Measurements from ENCODE around the gene ZHX3. TPM values are rescaled to one million over a fixed set of nuclear protein-coding genes. Genes with fewer than 3 reads are reported as not detected.

Gene ZHX3
- total and polyA plus RNA-seq, 9 of the 15 experiments (the other 6 are each of a cell fraction or from before 2014, with no cell fraction given) = 0.80 to 14.6 (median 4.9) TPM

DNA sequence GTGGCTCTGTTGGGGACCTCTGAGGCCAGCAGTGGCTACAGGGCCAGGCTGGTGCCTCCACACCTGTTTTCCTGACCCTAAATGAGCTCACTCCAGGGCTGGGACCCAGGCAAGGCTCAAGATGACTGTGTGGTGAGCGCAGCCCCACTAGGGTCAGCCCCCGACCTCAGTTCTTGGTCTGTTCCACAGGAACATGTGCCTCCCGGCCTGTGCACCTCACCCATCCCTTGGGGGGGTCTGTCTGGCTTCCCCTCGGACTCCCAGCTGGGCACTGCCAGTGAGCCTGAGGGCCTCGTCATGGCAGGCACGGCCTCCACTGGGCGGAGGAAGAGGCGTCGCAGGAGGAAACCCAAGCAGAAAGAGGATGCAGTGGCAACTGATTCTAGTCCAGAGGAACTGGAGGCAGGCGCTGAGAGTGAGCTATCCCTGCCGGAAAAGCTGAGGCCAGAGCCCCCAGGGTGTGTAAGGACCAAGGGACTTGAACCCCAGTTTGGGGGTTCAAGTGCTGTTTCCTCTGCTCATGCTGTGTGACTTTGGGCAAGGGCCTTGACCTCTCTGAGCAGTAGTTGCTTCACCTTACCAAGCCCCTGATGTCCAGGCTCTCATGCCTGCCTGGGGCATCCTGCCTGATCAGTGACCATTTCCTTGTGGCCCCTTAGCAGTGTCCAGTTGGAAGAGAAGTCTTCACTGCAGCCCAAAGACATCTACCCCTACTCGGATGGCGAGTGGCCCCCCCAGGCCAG, 31.1 kb upstream of the ZHX3 start:
- Histone ChIP-seq H3K9me3 (replicated peaks; ENCODE audit: control insufficient read depth, insufficient read depth, low read depth, low read length) (no peaks in the 10 kb centered on the region), H3K79me2 (ENCODE audit: control insufficient read depth, insufficient read depth, low read length) (no peaks in the 10 kb centered on the region), H3K36me3 (ENCODE audit: control insufficient read depth, insufficient read depth, low read length) (0 out of 3 replicates have a peak, but pooled peaks cover 2% of the 10 kb centered on the region), H3K27me3 (ENCODE audit: control insufficient read depth in 2 of 2, insufficient read depth in 2 of 2, low read length in 2 of 2) (no peaks in the 10 kb centered on the region), H3K4me1 (replicated peaks in 1 of 2; ENCODE audit: control insufficient read depth in 2 of 2, insufficient read depth in 2 of 2, low read length in 2 of 2) (peaks cover 0 to 12% of the 10 kb centered on the region in 2 experiments; a peak in 1 of 5 replicates), H2AFZ (ENCODE audit: low read depth, low read length) (no peak overlapping the region), H3K4me3 (no peak overlapping the region), H3K4me2 (ENCODE audit: insufficient read depth, low read length) (no peak overlapping the region), H4K20me1 (replicated peaks; ENCODE audit: control insufficient read depth, insufficient read depth, low read length) (no peaks in the 10 kb centered on the region; the same call in 1 of the 2 replicates), H3K9me1 (ENCODE audit: control insufficient read depth, insufficient read depth, low read length) (no peaks in the 10 kb centered on the region), H3K9ac (ENCODE audit: insufficient read depth in 1 of 2, low read depth in 2 of 2, low read length in 2 of 2) (no peak overlapping the region), H3K27ac (ENCODE audit: extremely low read depth, low read depth, low read length) (no peak overlapping the region)
- FAIRE-seq (no peak), DNase-seq (ENCODE audit: extremely low read depth in 1 of 4, low spot score in 3 of 4) (no peak), ATAC-seq (no peak)
- intact Hi-C loops (cut with micrococcal nuclease) = loop anchor here (10.0 kb wide), 1 partner anchor 266 kb away; the partner anchor contains the start of gene CHD6
- WGBS (ENCODE audit: insufficient coverage, low coverage, missing lambda C conversion rate) = 63% methylated on average over 12 of the region's 13 CpGs
- no peak for TF ChIP-seq SMAD3 (CRISPR knock-in tag; conservative IDR thresholded peaks at IDR 0.05)
- TF ChIP-seq FOXK2 (conservative IDR thresholded peaks at IDR 0.05 in 1 of 2, IDR thresholded peaks at IDR 0.05 in 1 of 2; ENCODE audit: low read depth in 2 of 2) = no peak
- TF ChIP-seq RBM25 (IDR thresholded peaks at IDR 0.05; ENCODE audit: low read depth, low read length, severe bottlenecking) = peak; percentile 85
- no peak for TF ChIP-seq MTA3 (IDR thresholded peaks at IDR 0.05; ENCODE audit: borderline replicate concordance)
- TF ChIP-seq, protein P1, sequence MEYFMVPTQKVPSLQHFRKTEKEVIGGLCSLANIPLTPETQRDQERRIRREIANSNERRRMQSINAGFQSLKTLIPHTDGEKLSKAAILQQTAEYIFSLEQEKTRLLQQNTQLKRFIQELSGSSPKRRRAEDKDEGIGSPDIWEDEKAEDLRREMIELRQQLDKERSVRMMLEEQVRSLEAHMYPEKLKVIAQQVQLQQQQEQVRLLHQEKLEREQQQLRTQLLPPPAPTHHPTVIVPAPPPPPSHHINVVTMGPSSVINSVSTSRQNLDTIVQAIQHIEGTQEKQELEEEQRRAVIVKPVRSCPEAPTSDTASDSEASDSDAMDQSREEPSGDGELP (CRISPR knock-in tag; IDR thresholded peaks at IDR 0.05; ENCODE audit: borderline replicate concordance) = no peak
- no peak for TF ChIP-seq XRCC3 (IDR thresholded peaks at IDR 0.05)
- TF ChIP-seq BCOR (IDR thresholded peaks at IDR 0.05) = peak; percentile 68
- TF ChIP-seq, protein P2, sequence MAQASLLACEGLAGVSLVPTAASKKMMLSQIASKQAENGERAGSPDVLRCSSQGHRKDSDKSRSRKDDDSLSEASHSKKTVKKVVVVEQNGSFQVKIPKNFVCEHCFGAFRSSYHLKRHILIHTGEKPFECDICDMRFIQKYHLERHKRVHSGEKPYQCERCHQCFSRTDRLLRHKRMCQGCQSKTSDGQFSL (CRISPR knock-in tag; IDR thresholded peaks at IDR 0.05) = no peak
- TF ChIP-seq, protein P2 (tag; IDR thresholded peaks at IDR 0.05) = no peak
- TF ChIP-seq, protein P3, sequence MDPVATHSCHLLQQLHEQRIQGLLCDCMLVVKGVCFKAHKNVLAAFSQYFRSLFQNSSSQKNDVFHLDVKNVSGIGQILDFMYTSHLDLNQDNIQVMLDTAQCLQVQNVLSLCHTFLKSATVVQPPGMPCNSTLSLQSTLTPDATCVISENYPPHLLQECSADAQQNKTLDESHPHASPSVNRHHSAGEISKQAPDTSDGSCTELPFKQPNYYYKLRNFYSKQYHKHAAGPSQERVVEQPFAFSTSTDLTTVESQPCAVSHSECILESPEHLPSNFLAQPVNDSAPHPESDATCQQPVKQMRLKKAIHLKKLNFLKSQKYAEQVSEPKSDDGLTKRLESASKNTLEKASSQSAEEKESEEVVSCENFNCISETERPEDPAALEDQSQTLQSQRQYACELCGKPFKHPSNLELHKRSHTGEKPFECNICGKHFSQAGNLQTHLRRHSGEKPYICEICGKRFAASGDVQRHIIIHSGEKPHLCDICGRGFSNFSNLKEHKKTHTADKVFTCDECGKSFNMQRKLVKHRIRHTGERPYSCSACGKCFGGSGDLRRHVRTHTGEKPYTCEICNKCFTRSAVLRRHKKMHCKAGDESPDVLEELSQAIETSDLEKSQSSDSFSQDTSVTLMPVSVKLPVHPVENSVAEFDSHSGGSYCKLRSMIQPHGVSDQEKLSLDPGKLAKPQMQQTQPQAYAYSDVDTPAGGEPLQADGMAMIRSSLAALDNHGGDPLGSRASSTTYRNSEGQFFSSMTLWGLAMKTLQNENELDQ (CRISPR knock-in tag; IDR thresholded peaks at IDR 0.05; ENCODE audit: borderline replicate concordance) = no peak
- TF ChIP-seq YBX1 (IDR thresholded peaks at IDR 0.05) = no peak
- TF ChIP-seq, protein P4, sequence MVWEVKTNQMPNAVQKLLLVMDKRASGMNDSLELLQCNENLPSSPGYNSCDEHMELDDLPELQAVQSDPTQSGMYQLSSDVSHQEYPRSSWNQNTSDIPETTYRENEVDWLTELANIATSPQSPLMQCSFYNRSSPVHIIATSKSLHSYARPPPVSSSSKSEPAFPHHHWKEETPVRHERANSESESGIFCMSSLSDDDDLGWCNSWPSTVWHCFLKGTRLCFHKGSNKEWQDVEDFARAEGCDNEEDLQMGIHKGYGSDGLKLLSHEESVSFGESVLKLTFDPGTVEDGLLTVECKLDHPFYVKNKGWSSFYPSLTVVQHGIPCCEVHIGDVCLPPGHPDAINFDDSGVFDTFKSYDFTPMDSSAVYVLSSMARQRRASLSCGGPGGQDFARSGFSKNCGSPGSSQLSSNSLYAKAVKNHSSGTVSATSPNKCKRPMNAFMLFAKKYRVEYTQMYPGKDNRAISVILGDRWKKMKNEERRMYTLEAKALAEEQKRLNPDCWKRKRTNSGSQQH (CRISPR knock-in tag; IDR thresholded peaks at IDR 0.05) = no peak
- no peak for TF ChIP-seq ZKSCAN1 (IDR thresholded peaks at IDR 0.05; ENCODE audit: low read depth, low read length)
- peak; percentile 84 for TF ChIP-seq ZFP36 (IDR thresholded peaks at IDR 0.05; ENCODE audit: low read depth, low read length, partially characterized antibody)
- TF ChIP-seq ZNF197 (CRISPR knock-in tag; IDR thresholded peaks at IDR 0.05; ENCODE audit: low read depth) = no peak
- TF ChIP-seq KDM1A (IDR thresholded peaks at IDR 0.05) = peak in 1 of 2 experiments; percentile 39; a peak in 2 of 4 replicates
- TF ChIP-seq ZNF717 (CRISPR knock-in tag; IDR thresholded peaks at IDR 0.05) = no peak
- BruUV-seq (replicated peaks) = no TSS peak
- ChIA-PET CTCF (ENCODE audit: low intra/inter-chr PET ratio) (no interaction called here), POLR2A (no interaction called here)
- in situ Hi-C loops (cut with MboI) = no loop called here
